ENCODE measurements around the gene EXOC4. TPM values are rescaled to one million over a fixed set of nuclear protein-coding genes. Genes with fewer than 3 reads are reported as not detected.

EXOC4 gene
- total RNA-seq, 1 donor from 2014 or later = 41.3 TPM

- TF ChIP-seq CTCF (conservative IDR thresholded peaks at IDR 0.05; ENCODE audit: low read depth, low read length) = no peak
- DNase-seq (ENCODE audit: low read depth) = no peak
- H3K4me3 ChIP-seq (ENCODE audit: low read depth, low read length) = no peak overlapping the region
Measured at GRCh38 chr7:133693281-133693680, 440.4 kb downstream of the EXOC4 start.

- DNase-seq (ENCODE audit: low read depth) = no peak
- no peak for TF ChIP-seq CTCF (conservative IDR thresholded peaks at IDR 0.05; ENCODE audit: low read depth, low read length)
- no peak overlapping the region for H3K4me3 ChIP-seq (ENCODE audit: low read depth, low read length)
Measured at GRCh38 chr7:133696056-133696455, 443.2 kb downstream of the EXOC4 start.

GRCh38 chr7:133697585-133697984 lies 444.7 kb downstream of the EXOC4 start:
- TF ChIP-seq CTCF (conservative IDR thresholded peaks at IDR 0.05; ENCODE audit: low read depth, low read length) = no peak
- DNase-seq (ENCODE audit: low read depth) = no peak
- H3K4me3 ChIP-seq (ENCODE audit: low read depth, low read length) = no peak overlapping the region

GRCh38 chr7:133698127-133698526 lies 445.2 kb downstream of the EXOC4 start:
- TF ChIP-seq CTCF (conservative IDR thresholded peaks at IDR 0.05; ENCODE audit: low read depth, low read length) = no peak
- no peak for DNase-seq (ENCODE audit: low read depth)

GRCh38 chr7:133699386-133699785 lies 446.5 kb downstream of the EXOC4 start:
- no peak overlapping the region for H3K4me3 ChIP-seq (ENCODE audit: low read depth, low read length)
- no peak for DNase-seq (ENCODE audit: low read depth)
- no peak for TF ChIP-seq CTCF (conservative IDR thresholded peaks at IDR 0.05; ENCODE audit: low read depth, low read length)

More at GRCh38 chr7:133698127-133698526, 445.2 kb downstream of the EXOC4 start:
- no peak overlapping the region for H3K4me3 ChIP-seq (ENCODE audit: low read depth, low read length)

GRCh38 chr7:133702078-133702477 lies 449.2 kb downstream of the EXOC4 start:
- H3K4me3 ChIP-seq (ENCODE audit: low read depth, low read length) = no peak overlapping the region
- TF ChIP-seq CTCF (conservative IDR thresholded peaks at IDR 0.05; ENCODE audit: low read depth, low read length) = no peak
- no peak for DNase-seq (ENCODE audit: low read depth)

- no peak for DNase-seq (ENCODE audit: low read depth)
- no peak overlapping the region for H3K4me3 ChIP-seq (ENCODE audit: low read depth, low read length)
- no peak for TF ChIP-seq CTCF (conservative IDR thresholded peaks at IDR 0.05; ENCODE audit: low read depth, low read length)
Measured at GRCh38 chr7:133702960-133703359, 450.1 kb downstream of the EXOC4 start.
